OCI-LY3 (cell line): ENCODE results near the gene PACRG.

Experiments
- EZH2phosphoT487 ChIP-seq: fragments of 200-600 bp; shearing (Covaris generic); IDR thresholded peaks from 2 replicates; pipeline ENCODE4 v1.6.1; 2018; ENCODE audit warnings: antibody characterized with exemption, mixed run types, low read depth
- TF ChIP-seq, protein P1 (sequence below): fragments of 200-600, 300-600 bp; sonication (generic); IDR thresholded peaks from 2 replicates; pipeline ENCODE4 v1.5.1; 2014; ENCODE audit warnings: antibody characterized with exemption, low read length, low read depth

DNA sequence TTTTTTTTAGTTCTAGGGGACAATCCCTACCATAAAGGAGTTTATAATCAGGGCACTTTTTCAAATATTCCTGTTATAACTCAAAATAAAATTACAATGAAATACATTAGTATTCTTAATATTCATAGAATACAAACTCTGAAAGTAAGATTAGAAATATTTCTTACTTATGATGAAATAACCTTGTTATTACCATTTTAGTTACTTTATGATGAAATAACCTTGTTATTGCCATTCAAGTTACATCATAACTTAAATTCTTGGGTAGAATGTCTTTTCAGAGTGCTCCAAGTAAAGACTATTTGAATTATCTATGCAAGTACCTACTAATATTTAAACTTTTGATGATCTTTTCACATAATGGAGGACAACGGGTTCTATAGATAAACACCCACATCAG lies 43.2 kb downstream of the PACRG start:
- TF ChIP-seq, protein P1, sequence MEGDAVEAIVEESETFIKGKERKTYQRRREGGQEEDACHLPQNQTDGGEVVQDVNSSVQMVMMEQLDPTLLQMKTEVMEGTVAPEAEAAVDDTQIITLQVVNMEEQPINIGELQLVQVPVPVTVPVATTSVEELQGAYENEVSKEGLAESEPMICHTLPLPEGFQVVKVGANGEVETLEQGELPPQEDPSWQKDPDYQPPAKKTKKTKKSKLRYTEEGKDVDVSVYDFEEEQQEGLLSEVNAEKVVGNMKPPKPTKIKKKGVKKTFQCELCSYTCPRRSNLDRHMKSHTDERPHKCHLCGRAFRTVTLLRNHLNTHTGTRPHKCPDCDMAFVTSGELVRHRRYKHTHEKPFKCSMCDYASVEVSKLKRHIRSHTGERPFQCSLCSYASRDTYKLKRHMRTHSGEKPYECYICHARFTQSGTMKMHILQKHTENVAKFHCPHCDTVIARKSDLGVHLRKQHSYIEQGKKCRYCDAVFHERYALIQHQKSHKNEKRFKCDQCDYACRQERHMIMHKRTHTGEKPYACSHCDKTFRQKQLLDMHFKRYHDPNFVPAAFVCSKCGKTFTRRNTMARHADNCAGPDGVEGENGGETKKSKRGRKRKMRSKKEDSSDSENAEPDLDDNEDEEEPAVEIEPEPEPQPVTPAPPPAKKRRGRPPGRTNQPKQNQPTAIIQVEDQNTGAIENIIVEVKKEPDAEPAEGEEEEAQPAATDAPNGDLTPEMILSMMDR: no peak
- no peak for TF ChIP-seq EZH2phosphoT487
